WTC11 (cell line): ENCODE measurements around the gene DMAC1. TPM values are rescaled to one million over a fixed set of nuclear protein-coding genes. Genes with fewer than 3 reads are reported as not detected.

Experiments used
- ATAC-seq: fragments of 200-7000 bp; cut with Tn5 transposase; 2 replicates; pipeline ENCODE4 v1.10.0; 2021; ENCODE audit warnings: mild to moderate bottlenecking, moderate library complexity
- CTCF ChIA-PET: fragments of 300-600 bp; sonication (Branson Sonifier 250); formaldehyde crosslinking; loops from one replicate; lab custom pipeline; 2021; ENCODE audit warnings: antibody characterized with exemption; lab: Charles Lee
- POLR2A ChIA-PET: fragments of 350-600 bp; sonication (Branson Sonifier 250); formaldehyde crosslinking; loops from one replicate; lab custom pipeline; 2021; ENCODE audit warnings: antibody characterized with exemption; lab: Charles Lee
- DNase-seq: peaks from one replicate; pipeline ENCODE4 v3.0.0; 2021; ENCODE audit warnings: low spot score
- H3K27ac Mint-ChIP-seq: 2 replicates; pipeline ENCODE4 v1.8.0; 2021; ENCODE audit warnings: mixed read lengths
- H3K27me3 Mint-ChIP-seq: 2 replicates; pipeline ENCODE4 v1.8.0; 2021; ENCODE audit warnings: low read depth, mild to moderate bottlenecking, moderate library complexity, mixed read lengths
- H3K36me3 Mint-ChIP-seq: 2 replicates; pipeline ENCODE4 v1.8.0; 2021; ENCODE audit warnings: mixed read lengths
- H3K4me1 Mint-ChIP-seq: 2 replicates; pipeline ENCODE4 v1.8.0; 2022; ENCODE audit warnings: mixed read lengths
- H3K4me3 Mint-ChIP-seq: 2 replicates; pipeline ENCODE4 v1.8.0; 2021; ENCODE audit warnings: mild to moderate bottlenecking, moderate library complexity, mixed read lengths
- H3K9me3 Mint-ChIP-seq: 2 replicates; pipeline ENCODE4 v1.8.0; 2021; ENCODE audit warnings: mixed read lengths
- CBFB ChIP-seq: sonication (generic); formaldehyde crosslinking; IDR thresholded peaks from 2 replicates; pipeline ENCODE4 v1.8.1; 2022; ENCODE audit warnings: mild to moderate bottlenecking, low read depth, missing genetic modification reagents
- CTCF ChIP-seq: fragments of 200-600 bp; IDR thresholded peaks from 2 replicates; pipeline ENCODE4 v1.8.0; 2022; ENCODE audit warnings: antibody characterized with exemption
- ELF4 ChIP-seq: sonication (generic); formaldehyde crosslinking; IDR thresholded peaks from 2 replicates; pipeline ENCODE4 v1.8.1; 2022; ENCODE audit warnings: low read depth, mild to moderate bottlenecking, moderate library complexity, missing genetic modification reagents
- IRF1 ChIP-seq: sonication (generic); formaldehyde crosslinking; IDR thresholded peaks from 2 replicates; pipeline ENCODE4 v1.8.0; 2023; ENCODE audit warnings: missing genetic modification reagents
- IRF2 ChIP-seq: sonication (generic); formaldehyde crosslinking; IDR thresholded peaks from 2 replicates; pipeline ENCODE4 v1.8.0; 2022; ENCODE audit warnings: low read depth, missing genetic modification reagents, borderline replicate concordance
- NR3C1 ChIP-seq: sonication (generic); formaldehyde crosslinking; conservative IDR thresholded peaks from 2 replicates; pipeline ENCODE4 v1.8.1; 2023; ENCODE audit warnings: low read depth, mild to moderate bottlenecking, missing genetic modification reagents
- PRRX2 ChIP-seq: fragments of 250-450 bp; sonication (Bioruptor Pico); IDR thresholded peaks from 2 replicates; pipeline ENCODE4 v1.8.0; 2021; ENCODE audit warnings: mild to moderate bottlenecking
- STAT6 ChIP-seq: sonication (generic); formaldehyde crosslinking; conservative IDR thresholded peaks from 2 replicates; pipeline ENCODE4 v1.8.1; 2023; ENCODE audit warnings: mild to moderate bottlenecking, low read depth, missing genetic modification reagents, moderate library complexity
- TEAD1 ChIP-seq: sonication (generic); formaldehyde crosslinking; IDR thresholded peaks from 2 replicates; pipeline ENCODE4 v1.8.0; 2022; ENCODE audit warnings: mild to moderate bottlenecking, missing genetic modification reagents
- ZBTB43 ChIP-seq: sonication (generic); formaldehyde crosslinking; IDR thresholded peaks from 2 replicates; pipeline ENCODE4 v1.8.1; 2023; ENCODE audit warnings: mild to moderate bottlenecking, missing genetic modification reagents
- ZNF121 ChIP-seq: sonication (generic); formaldehyde crosslinking; IDR thresholded peaks from 2 replicates; pipeline ENCODE4 v1.8.0; 2023; ENCODE audit warnings: missing genetic modification reagents
- ZNF232 ChIP-seq: sonication (generic); formaldehyde crosslinking; IDR thresholded peaks from 2 replicates; pipeline ENCODE4 v1.8.0; 2022; ENCODE audit warnings: mild to moderate bottlenecking, missing genetic modification reagents
- ZNF263 ChIP-seq: sonication (generic); formaldehyde crosslinking; IDR thresholded peaks from 2 replicates; pipeline ENCODE4 v1.8.1; 2022; ENCODE audit warnings: low read depth, mild to moderate bottlenecking, moderate library complexity, missing genetic modification reagents
- ZNF317 ChIP-seq: sonication (generic); formaldehyde crosslinking; IDR thresholded peaks from 2 replicates; pipeline ENCODE4 v1.8.1; 2023; ENCODE audit warnings: low read depth, mild to moderate bottlenecking, moderate library complexity, missing genetic modification reagents, borderline replicate concordance
- ZNF416 ChIP-seq: fragments of 250-450 bp; sonication (Bioruptor Pico); IDR thresholded peaks from 2 replicates; pipeline ENCODE4 v1.9.0; 2021; ENCODE audit warnings: mild to moderate bottlenecking, inconsistent platforms
- ZNF425 ChIP-seq: fragments of 250-450 bp; sonication (Bioruptor Pico); conservative IDR thresholded peaks from 2 replicates; pipeline ENCODE4 v1.9.0; 2021; ENCODE audit warnings: mild to moderate bottlenecking
- ZNF532 ChIP-seq: fragments of 250-450 bp; sonication (Bioruptor Pico); IDR thresholded peaks from 2 replicates; pipeline ENCODE4 v1.9.0; 2021; ENCODE audit warnings: mild to moderate bottlenecking, borderline replicate concordance
- ZNF671 ChIP-seq: fragments of 250-450 bp; sonication (Bioruptor Pico); IDR thresholded peaks from 2 replicates; pipeline ENCODE4 v1.8.0; 2021; ENCODE audit warnings: mild to moderate bottlenecking
- total RNA-seq: library from RNA; stranded (reverse); gene quantifications from 3 replicates; pipeline ENCODE4 v1.2.3, GENCODE V29; 2021

DMAC1 gene
- total RNA-seq, 1 experiment from 2014 or later, result 71.2 TPM

GRCh38 chr9:7802666-7803065, 3.1 kb upstream of the DMAC1 start:
- CTCF ChIA-PET, result no interaction called here
- no peak for DNase-seq

More at GRCh38 chr9:7802666-7803065, 3.1 kb upstream of the DMAC1 start:
- POLR2A ChIA-PET, result no interaction called here
- Mint-ChIP-seq H3K27me3 (no peaks in the 10 kb centered on the region), H3K9me3 (no peaks in the 10 kb centered on the region), H3K4me3 (no peak overlapping the region), H3K36me3 (peaks cover 4% of the 10 kb centered on the region; the same call in 1 of the 2 replicates), H3K27ac (no peak overlapping the region), H3K4me1 (peaks cover 12% of the 10 kb centered on the region)
- ATAC-seq, result no peak
- TF ChIP-seq ZBTB43 (CRISPR knock-in tag) (no peak), CBFB (CRISPR knock-in tag) (no peak), ZNF317 (CRISPR knock-in tag) (no peak), ZNF121 (no peak), NR3C1 (no peak), ZNF425 (CRISPR knock-in tag) (no peak), PRRX2 (CRISPR knock-in tag) (no peak), TEAD1 (CRISPR knock-in tag) (no peak), ZNF416 (no peak), ZNF263 (no peak), IRF2 (CRISPR knock-in tag) (no peak), ELF4 (CRISPR knock-in tag) (no peak), ZNF671 (CRISPR knock-in tag) (no peak), ZNF232 (no peak), ZNF532 (CRISPR knock-in tag) (no peak), CTCF (no peak), IRF1 (CRISPR knock-in tag) (no peak), STAT6 (CRISPR knock-in tag) (no peak)
